Keratinocyte (primary cell): Measurements from ENCODE around the gene THRB.

ENCODE experiments used
- EZH2 ChIP-seq: IDR thresholded peaks from one replicate; pipeline ENCODE4 v1.6.1; 2012; ENCODE audit warnings: inconsistent platforms, mild to moderate bottlenecking, low read length, moderate library complexity
- TF ChIP-seq, protein P1 (sequence below), 3 experiments: IDR thresholded peaks in 1 of 3; conservative IDR thresholded peaks in 1 of 3; optimal IDR thresholded peaks in 1 of 3; 2 replicates in 2 of 3; 3 replicates in 1 of 3; pipeline versions ENCODE3 to v1.5.1; 2011; ENCODE audit warnings: low read length in 3 of 3, mild to moderate bottlenecking in 3 of 3, moderate library complexity in 2 of 3, control low read depth in 1 of 3, inconsistent platforms in 1 of 3; ENCODE audit not compliant: insufficient read depth in 2 of 3; ENCODE audit errors: extremely low read depth in 1 of 3

DNA sequence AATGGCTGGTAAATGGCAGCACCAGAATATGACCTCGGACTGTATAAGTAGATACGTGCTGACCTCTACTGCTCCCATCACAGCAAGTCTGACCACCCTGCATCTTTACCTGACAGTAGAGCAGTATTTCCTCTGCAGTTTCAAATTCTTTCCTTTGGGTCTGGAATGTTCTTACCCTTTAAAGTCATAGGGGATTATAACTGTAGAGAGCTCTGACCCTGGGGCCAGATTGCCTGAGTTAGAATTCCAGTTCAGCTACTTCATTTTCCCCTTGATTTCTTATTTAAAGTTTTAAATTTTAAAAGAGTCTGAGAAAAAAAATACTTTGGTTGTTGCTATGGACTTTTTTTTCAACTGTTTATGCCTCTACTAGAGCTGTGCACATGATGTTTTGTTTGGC, 311.9 kb downstream of the THRB start:
- TF ChIP-seq, protein P1, sequence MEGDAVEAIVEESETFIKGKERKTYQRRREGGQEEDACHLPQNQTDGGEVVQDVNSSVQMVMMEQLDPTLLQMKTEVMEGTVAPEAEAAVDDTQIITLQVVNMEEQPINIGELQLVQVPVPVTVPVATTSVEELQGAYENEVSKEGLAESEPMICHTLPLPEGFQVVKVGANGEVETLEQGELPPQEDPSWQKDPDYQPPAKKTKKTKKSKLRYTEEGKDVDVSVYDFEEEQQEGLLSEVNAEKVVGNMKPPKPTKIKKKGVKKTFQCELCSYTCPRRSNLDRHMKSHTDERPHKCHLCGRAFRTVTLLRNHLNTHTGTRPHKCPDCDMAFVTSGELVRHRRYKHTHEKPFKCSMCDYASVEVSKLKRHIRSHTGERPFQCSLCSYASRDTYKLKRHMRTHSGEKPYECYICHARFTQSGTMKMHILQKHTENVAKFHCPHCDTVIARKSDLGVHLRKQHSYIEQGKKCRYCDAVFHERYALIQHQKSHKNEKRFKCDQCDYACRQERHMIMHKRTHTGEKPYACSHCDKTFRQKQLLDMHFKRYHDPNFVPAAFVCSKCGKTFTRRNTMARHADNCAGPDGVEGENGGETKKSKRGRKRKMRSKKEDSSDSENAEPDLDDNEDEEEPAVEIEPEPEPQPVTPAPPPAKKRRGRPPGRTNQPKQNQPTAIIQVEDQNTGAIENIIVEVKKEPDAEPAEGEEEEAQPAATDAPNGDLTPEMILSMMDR (optimal IDR thresholded peaks at IDR 0.05 in 1 of 3, IDR thresholded peaks at IDR 0.05 in 1 of 3, conservative IDR thresholded peaks at IDR 0.05 in 1 of 3; ENCODE audit: extremely low read depth in 1 of 3, insufficient read depth in 2 of 3, low read length in 3 of 3): peak in 1 of 3 experiments; percentile 30
- no peak for TF ChIP-seq EZH2
